ENCODE measurements around the gene KIAA1328.

DNA sequence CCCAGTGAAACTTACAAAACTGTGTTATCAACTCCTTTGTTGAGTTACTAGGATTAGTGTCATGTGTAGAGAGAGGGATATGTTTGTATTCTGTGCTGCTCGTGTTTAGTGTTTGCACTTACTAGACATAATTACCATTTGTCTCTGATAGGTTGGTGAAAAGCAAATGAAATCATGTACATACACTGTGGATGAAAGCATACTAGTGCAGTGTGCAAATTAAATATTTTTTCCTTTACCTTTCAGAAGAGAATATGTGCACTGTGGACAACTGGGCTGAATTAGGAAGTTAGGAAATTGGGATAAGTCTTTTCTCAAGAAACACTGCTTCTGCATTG is 1.2 kb downstream of the KIAA1328 start:
- TF ChIP-seq NFIC (IDR thresholded peaks at IDR 0.05) (no peak), CEBPB (IDR thresholded peaks at IDR 0.05) (no peak)
- TF ChIP-seq, protein P1, sequence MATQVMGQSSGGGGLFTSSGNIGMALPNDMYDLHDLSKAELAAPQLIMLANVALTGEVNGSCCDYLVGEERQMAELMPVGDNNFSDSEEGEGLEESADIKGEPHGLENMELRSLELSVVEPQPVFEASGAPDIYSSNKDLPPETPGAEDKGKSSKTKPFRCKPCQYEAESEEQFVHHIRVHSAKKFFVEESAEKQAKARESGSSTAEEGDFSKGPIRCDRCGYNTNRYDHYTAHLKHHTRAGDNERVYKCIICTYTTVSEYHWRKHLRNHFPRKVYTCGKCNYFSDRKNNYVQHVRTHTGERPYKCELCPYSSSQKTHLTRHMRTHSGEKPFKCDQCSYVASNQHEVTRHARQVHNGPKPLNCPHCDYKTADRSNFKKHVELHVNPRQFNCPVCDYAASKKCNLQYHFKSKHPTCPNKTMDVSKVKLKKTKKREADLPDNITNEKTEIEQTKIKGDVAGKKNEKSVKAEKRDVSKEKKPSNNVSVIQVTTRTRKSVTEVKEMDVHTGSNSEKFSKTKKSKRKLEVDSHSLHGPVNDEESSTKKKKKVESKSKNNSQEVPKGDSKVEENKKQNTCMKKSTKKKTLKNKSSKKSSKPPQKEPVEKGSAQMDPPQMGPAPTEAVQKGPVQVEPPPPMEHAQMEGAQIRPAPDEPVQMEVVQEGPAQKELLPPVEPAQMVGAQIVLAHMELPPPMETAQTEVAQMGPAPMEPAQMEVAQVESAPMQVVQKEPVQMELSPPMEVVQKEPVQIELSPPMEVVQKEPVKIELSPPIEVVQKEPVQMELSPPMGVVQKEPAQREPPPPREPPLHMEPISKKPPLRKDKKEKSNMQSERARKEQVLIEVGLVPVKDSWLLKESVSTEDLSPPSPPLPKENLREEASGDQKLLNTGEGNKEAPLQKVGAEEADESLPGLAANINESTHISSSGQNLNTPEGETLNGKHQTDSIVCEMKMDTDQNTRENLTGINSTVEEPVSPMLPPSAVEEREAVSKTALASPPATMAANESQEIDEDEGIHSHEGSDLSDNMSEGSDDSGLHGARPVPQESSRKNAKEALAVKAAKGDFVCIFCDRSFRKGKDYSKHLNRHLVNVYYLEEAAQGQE (IDR thresholded peaks at IDR 0.05; ENCODE audit: low read depth), result no peak
- TF ChIP-seq, protein P2, sequence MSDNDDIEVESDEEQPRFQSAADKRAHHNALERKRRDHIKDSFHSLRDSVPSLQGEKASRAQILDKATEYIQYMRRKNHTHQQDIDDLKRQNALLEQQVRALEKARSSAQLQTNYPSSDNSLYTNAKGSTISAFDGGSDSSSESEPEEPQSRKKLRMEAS (IDR thresholded peaks at IDR 0.05), result no peak
